ENCODE data around the gene TRAT1.

GRCh38 chr3:108833611-108834010 lies 11.0 kb downstream of the TRAT1 start:
- TF ChIP-seq CTCF (IDR thresholded peaks at IDR 0.05), result no peak
- no peak for TF ChIP-seq USF2 (IDR thresholded peaks at IDR 0.05)
- TF ChIP-seq POLR2A (IDR thresholded peaks at IDR 0.05; ENCODE audit: low read length), result no peak
- no peak for TF ChIP-seq HDAC2 (IDR thresholded peaks at IDR 0.05)
- TF ChIP-seq HEYL (CRISPR knock-in tag; IDR thresholded peaks at IDR 0.05), result no peak
- no peak for TF ChIP-seq EP300 (IDR thresholded peaks at IDR 0.05)
- TF ChIP-seq SREBF2 (IDR thresholded peaks at IDR 0.05), result no peak
- TF ChIP-seq KDM1A (IDR thresholded peaks at IDR 0.05; ENCODE audit: low read depth), result no peak
- no peak for TF ChIP-seq TP53 (CRISPR knock-in tag; IDR thresholded peaks at IDR 0.05)
- no peak for TF ChIP-seq CEBPB (IDR thresholded peaks at IDR 0.05)
